Subcutaneous abdominal adipose tissue (tissue), 5 donors: ENCODE results near the gene PDK2.

ENCODE experiments used
- H3K27ac ChIP-seq: one replicate; pipeline ENCODE4 v1.7.0; 2013; ENCODE audit warnings: low read depth, mild to moderate bottlenecking, inconsistent platforms, low read length, moderate library complexity
- H3K27me3 ChIP-seq, 5 donors: one replicate each; pipeline ENCODE4 v1.7.0; 2013; ENCODE audit warnings: low read length in 5 of 5, inconsistent platforms in 1 of 5; ENCODE audit not compliant: control insufficient read depth in 5 of 5, insufficient read depth in 4 of 5
- H3K36me3 ChIP-seq, 5 donors: one replicate each; pipeline ENCODE4 v1.7.0; 2013; ENCODE audit warnings: low read length in 5 of 5; ENCODE audit not compliant: control insufficient read depth in 5 of 5, insufficient read depth in 5 of 5
- H3K4me1 ChIP-seq, 5 donors: one replicate each; pipeline ENCODE4 v1.7.0; 2013; ENCODE audit warnings: low read length in 5 of 5, mild to moderate bottlenecking in 3 of 5, moderate library complexity in 1 of 5; ENCODE audit not compliant: control insufficient read depth in 5 of 5, insufficient read depth in 5 of 5
- H3K4me3 ChIP-seq, 5 donors: one replicate each; pipeline ENCODE4 v1.7.0; 2013; ENCODE audit warnings: low read length in 5 of 5, low read depth in 1 of 5
- H3K9ac ChIP-seq, 5 donors: one replicate each; pipeline ENCODE4 v1.7.0; 2013; ENCODE audit warnings: low read length in 5 of 5, mild to moderate bottlenecking in 4 of 5, moderate library complexity in 3 of 5
- H3K9me3 ChIP-seq, 5 donors: one replicate each; pipeline ENCODE4 v1.7.0; 2013; ENCODE audit warnings: low read length in 5 of 5; ENCODE audit not compliant: control insufficient read depth in 5 of 5
- donor health status: healthy.
- donor health status: healthy.
- donor health status: healthy.
- donor health status: healthy.
- donor health status: healthy.

Gene PDK2

DNA sequence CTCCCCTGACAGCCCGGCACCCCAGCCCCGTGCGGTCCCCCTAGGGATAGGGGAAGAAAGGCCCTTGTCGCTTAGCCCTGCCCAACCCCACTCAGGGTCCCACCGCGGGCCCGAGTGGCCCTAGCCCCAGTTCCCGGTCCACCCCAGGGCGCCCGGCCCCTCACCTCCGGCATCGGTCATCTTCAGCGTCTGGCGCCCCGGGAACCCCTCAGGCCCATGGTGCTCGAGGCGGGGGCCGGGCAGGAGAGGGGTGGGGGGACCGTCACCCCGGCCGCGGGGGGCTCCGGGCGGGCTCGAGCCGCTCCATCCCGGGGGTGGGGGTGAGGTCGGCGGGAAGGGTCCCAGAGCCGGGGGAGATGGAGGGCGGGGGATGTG, 34.2 kb downstream of the PDK2 start:
- Histone ChIP-seq H3K36me3 (peaks cover 0 to 3% (median under 1%) of the 10 kb centered on the region in 5 donors), H3K27ac (no peak overlapping the region), H3K27me3 (peaks cover 6 to 13% (median 9%) of the 10 kb centered on the region in 5 donors), H3K9me3 (no peaks in the 10 kb centered on the region), H3K4me3 (peak overlapping the region in 1 of 5 donors; percentile 46), H3K9ac (no peak overlapping the region), H3K4me1 (peaks cover 4 to 31% (median 23%) of the 10 kb centered on the region in 5 donors)

DNA sequence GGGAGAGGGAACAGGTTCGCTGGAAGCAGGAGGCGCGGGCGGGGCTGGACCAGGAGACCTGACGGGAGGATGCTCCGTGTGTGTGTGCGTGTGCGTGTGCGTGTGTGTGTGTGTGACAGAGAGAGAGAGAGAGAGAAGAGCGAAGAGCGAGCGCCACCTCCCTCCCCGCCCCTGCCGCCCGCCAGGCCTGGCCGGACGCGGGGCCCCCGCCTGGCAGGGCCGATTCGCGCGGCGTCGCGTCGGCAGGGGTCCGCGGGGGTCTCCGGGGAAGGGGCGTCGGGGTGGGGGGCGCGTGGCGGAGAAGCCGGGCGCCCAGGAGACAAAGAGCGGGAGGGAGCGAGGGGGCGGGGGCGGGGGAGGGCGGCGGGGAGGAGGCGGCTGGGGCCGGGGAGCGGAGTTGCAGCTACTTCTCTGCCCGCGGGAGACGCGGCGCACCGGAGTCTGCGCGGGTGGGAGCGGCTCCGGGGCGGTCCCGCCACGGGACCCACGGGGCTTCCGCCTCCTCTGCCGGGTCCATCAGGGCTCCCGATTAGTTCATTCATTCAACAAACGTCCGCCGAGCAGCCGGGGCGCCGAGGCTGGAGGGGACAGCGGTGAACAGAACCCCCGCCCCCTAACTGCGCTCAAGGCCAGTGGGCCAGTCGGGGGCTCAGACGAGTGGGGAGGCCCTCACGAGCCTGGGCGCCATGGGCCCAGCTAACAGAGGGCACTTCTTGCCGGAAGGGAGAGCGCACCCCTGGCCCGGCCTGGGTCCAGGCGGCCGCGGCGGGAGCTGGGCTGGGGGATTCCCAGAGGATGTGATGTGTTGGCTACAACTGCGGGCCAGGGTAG, 34.8 kb downstream of the PDK2 start, which contains the start of gene SAMD14:
Gene SAMD14 (minus strand): TSS at position 433 of the 831 bp plus-strand sequence. CDS start 5,201 bp downstream, outside the sequence.
- Histone ChIP-seq H3K27ac (no peak within 1 kb of the TSS), H3K4me1 (peaks cover 4 to 31% (median 23%) of the 10 kb centered on the region in 5 donors), H3K9me3 (no peaks in the 10 kb centered on the region), H3K4me3 (peak within 1 kb of the TSS in 4 of 5 donors; percentile 46 to 55 (median 52)), H3K27me3 (peaks cover 6 to 13% (median 9%) of the 10 kb centered on the region in 5 donors), H3K9ac (peak within 1 kb of the TSS in 1 of 5 donors; percentile 46), H3K36me3 (peaks cover 0 to 9% (median 6%) of the 10 kb centered on the region in 5 donors)

DNA sequence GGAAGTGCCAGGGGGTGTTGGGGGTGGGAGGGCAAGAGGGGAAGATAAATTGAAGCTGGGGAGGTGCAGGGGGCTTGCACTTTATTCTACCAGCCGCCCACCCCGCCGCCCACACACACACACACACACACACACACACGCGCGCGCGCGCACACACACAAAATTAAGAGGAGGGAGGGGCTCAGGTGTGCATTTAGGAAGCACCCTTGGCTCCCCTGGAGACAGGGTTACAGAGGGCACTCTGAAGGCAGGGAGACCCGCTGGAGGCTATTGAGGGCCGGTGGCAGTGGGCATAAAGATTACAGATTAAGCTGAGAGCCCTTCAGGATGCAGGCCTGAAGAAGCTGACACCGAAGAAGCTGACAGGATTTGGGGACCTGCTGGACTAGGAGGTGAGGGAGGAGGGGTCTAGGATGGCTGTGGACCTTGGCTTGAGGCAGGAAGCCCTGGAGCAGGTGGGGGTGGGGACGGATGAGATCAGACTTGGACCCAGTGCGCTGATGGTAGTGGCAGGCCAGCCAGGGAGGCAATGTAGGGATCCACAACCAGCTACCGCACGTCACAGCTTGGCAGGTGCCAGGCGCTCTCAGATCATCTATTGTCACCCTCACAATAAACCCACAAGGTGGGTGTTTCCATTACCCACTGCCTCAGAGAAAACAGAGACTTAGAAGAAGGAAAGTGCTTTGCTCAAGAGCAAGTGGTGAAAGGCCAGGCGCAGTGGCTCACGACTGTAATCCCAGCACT, 35.6 kb downstream of the PDK2 start:
- peak overlapping the region in 1 of 5 donors; percentile 55 for H3K4me3 ChIP-seq
- H3K27me3 ChIP-seq, result peaks cover 6 to 13% (median 9%) of the 10 kb centered on the region in 5 donors
- H3K27ac ChIP-seq, result no peak overlapping the region
- peaks cover 0 to 15% (median 12%) of the 10 kb centered on the region in 5 donors for H3K36me3 ChIP-seq
- no peak overlapping the region for H3K9ac ChIP-seq
- no peaks in the 10 kb centered on the region for H3K9me3 ChIP-seq
- peaks cover 4 to 31% (median 23%) of the 10 kb centered on the region in 5 donors for H3K4me1 ChIP-seq

DNA sequence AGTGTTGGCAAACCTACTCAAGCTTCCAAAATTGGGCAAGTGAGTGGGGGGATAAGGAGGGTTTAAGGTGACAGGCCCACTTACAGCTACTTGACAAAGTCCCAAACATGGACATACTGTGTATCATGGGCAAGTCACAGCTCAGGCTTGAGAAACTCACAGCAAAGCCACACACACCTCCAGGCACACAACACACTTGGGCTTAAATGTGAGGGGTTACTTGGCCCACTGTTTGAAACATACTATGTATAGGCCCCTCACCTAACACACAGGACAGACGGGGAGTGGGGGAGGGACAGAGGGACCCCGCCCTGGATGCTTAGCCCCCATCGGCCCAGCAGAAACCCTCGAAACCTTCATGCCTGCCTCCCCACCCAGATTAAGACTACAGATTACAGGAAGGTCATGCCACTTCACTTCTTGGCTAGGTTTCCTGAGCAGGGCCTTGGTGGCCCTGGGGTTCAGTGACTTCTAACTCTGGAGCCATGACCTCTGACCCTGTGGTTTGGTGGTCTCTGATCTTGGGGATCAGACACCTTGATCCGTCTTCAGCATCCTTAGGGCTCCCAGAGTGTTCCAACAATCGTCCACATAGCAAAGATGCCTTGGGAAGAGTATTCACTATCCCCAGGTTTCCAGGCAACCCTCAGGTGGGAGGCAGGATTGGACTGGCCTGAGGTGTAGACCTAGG, 37.1 kb downstream of the PDK2 start:
- Histone ChIP-seq H3K4me3 (no peak overlapping the region), H3K4me1 (peaks cover 4 to 31% (median 23%) of the 10 kb centered on the region in 5 donors), H3K9ac (no peak overlapping the region), H3K27me3 (peaks cover 6 to 13% (median 9%) of the 10 kb centered on the region in 5 donors), H3K27ac (no peak overlapping the region), H3K9me3 (no peaks in the 10 kb centered on the region), H3K36me3 (peaks cover 0 to 30% (median 27%) of the 10 kb centered on the region in 5 donors)

DNA sequence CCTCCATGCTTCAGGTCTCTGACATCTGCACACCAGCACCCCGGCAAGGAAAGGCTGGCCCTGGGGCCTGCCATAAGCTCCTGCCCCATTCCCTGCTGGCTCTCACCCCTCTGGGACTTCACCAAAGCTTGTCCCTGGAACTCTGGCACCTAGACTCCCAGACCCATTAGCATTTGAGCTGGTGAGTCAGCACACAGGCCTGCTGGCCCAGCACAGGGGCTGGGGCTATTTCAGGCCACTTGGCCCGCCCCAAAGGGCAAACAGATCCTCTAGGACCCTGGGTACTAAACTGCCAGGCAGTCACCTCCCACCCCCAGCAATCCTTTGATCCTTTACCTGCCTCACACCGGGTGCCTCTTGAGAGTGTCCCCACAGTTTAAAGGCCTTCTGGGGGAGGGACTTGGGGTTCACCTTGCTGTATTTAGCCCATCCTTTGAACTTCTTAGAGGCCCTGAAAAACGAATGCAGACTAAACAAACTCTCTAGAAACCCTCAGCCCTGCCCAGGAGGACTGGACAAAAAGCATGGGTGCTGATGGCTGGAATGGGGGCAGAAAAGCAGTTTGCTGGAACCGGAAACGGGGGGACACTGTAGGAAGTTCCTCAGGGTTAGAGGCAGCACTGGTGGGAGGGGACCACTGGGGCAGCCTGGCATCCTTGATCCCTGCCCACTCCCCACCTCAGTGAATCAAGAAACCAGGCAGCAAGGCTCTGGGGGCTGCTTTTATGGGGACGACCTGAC, 38.0 kb downstream of the PDK2 start:
- Histone ChIP-seq H3K4me1 (peaks cover 4 to 24% (median 17%) of the 10 kb centered on the region in 5 donors), H3K27me3 (peaks cover 0 to 13% (median 3%) of the 10 kb centered on the region in 5 donors), H3K9ac (no peak overlapping the region), H3K27ac (no peak overlapping the region), H3K36me3 (peaks cover 0 to 40% (median 37%) of the 10 kb centered on the region in 5 donors), H3K4me3 (no peak overlapping the region), H3K9me3 (no peaks in the 10 kb centered on the region)

DNA sequence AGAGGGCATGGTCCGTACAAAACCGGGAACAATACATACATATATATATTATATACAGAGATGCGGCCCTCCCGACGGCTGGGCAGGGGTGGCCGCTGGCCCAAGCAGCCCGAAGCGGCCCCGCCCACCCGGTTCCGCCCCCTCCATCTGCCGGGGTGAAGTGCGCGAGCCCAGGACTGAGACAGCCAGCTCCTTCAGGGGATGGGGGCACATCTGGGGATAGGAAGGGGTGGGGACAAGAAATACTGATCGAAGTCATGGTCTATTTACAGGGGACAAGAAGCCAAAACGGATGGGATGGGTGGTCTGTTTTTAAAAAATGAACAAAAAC, 38.6 kb downstream of the PDK2 start:
- Histone ChIP-seq H3K27me3 (peaks cover 0 to 9% (median 2%) of the 10 kb centered on the region in 5 donors), H3K4me3 (no peak overlapping the region), H3K9ac (no peak overlapping the region), H3K9me3 (no peaks in the 10 kb centered on the region), H3K4me1 (peaks cover 2 to 19% (median 13%) of the 10 kb centered on the region in 5 donors), H3K36me3 (peaks cover 0 to 45% (median 42%) of the 10 kb centered on the region in 5 donors), H3K27ac (no peak overlapping the region)

DNA sequence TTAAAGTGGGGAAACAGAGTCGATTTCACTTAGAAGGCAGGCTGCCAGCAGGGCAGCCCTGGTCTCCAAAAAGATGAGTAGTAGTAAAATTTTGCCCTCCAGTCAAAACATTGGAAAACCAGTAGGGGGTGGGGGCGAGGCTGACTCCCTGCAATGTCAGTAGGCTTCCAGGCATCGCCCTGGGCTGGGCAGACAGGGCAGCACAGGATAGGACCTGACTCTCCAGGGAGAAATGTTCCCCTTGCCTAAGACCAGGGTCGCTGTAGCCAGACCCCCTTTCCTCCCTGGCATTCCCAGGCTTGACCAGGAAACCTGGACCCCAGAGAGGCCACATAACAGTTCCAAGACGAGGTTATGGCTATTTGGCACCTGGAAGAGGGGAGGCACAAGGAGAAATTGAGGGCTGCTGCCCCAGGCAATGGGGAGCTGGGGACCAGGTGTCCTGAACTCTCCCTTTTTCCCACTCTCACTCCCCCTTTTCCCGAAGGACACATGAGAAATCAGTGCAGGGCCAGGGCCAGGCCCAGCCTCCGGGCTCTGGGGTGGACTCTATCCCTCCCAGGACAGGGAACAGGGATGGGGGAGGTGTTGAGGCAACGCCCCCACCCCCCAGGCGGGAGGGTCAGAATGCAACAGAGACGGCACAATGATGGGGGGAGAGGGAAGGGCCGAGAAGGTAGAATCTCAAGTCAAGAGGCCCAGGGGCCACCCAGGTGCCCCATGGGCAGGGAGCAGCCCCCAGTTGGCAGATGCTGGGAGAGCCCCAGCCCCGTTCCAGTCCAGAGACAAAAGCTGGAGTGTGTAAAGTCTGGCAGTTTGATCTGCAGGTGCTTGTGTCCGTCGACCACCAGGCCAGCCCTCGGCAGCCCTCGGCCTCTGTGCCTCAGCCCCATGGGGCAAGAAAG, 39.3 kb downstream of the PDK2 start:
- Histone ChIP-seq H3K4me3 (no peak overlapping the region), H3K9ac (no peak overlapping the region), H3K4me1 (peaks cover 2 to 15% (median 12%) of the 10 kb centered on the region in 5 donors), H3K27me3 (peaks cover 0 to 7% (median 0%) of the 10 kb centered on the region in 5 donors), H3K27ac (no peak overlapping the region), H3K9me3 (no peaks in the 10 kb centered on the region), H3K36me3 (peaks cover 0 to 52% (median 49%) of the 10 kb centered on the region in 5 donors)

DNA sequence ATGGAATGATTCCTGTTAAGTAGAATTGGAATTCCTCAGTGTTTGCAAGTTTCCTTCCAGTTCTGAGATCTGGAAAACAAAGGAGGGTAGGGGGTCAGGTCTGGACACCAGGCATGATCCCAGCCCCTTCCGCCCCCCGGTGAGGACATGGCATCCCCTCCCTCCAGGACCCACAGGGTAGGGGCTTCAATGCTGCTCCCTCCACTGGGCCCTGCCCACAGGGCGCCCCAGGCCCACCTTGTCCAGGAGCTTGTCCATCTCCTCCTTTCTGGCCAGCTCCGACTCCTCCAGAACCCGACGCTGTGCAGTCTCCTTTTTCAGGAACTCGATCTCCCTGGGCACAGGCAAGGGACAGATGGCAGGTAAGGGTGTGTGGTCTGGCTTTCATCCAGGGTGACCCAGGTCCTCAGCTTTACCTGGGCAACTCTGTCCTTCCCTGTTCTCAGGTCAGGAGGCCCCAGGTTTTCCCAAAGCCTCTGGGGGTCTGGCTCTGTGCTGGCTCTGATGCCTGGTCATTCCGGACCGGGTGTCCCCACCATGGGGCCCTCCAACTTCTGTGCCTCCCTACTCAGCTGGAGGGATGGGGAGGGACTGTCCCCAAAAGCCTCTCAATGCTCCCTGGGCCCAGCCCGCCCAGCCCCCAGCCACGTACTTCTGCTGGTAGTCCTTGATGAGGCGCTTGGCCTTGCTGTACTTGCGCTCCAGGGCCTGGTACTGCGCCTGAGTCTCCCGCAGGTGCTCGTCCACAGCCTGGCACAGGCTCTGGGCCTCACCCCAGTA, 40.4 kb downstream of the PDK2 start:
- H3K9me3 ChIP-seq, result no peaks in the 10 kb centered on the region
- peaks cover 0 to 62% (median 58%) of the 10 kb centered on the region in 5 donors for H3K36me3 ChIP-seq
- H3K4me1 ChIP-seq, result peaks cover 2 to 17% (median 13%) of the 10 kb centered on the region in 5 donors
- peaks cover 0 to 4% (median 0%) of the 10 kb centered on the region in 5 donors for H3K27me3 ChIP-seq
- H3K27ac ChIP-seq, result no peak overlapping the region
- H3K9ac ChIP-seq, result no peak overlapping the region
- H3K4me3 ChIP-seq, result no peak overlapping the region
